Testis (tissue), 3 donors: ENCODE results near the gene SPATA3. TPM values are rescaled to one million over a fixed set of nuclear protein-coding genes. Genes with fewer than 3 reads are reported as not detected.

Experiments used
- DNase-seq: peaks from one replicate; pipeline ENCODE4 v3.0.0-alpha.2; 2019
- H3K27ac ChIP-seq, 2 donors: fragments of 200-600 bp; sonication (generic); one replicate each; pipeline ENCODE4 v1.5.1; 2019
- H3K27me3 ChIP-seq: fragments of 200-600 bp; sonication (generic); one replicate; pipeline ENCODE4 v1.5.1; 2019
- H3K36me3 ChIP-seq: fragments of 200-600 bp; sonication (generic); one replicate; pipeline ENCODE4 v1.5.1; 2017; ENCODE audit warnings: low read depth; ENCODE audit errors: missing control alignments
- H3K4me1 ChIP-seq: fragments of 200-600 bp; sonication (generic); one replicate; pipeline ENCODE4 v1.5.1; 2019
- H3K4me3 ChIP-seq, 2 donors: fragments of 200-600 bp; sonication (generic); one replicate each; pipeline ENCODE4 v1.5.1; 2017 to 2019
- H3K9me3 ChIP-seq: fragments of 200-600 bp; sonication (generic); one replicate; pipeline ENCODE4 v1.5.1; 2017
- CTCF ChIP-seq, 3 experiments: fragments of 450-650 bp in 2 of 3; fragments of 200-600 bp in 1 of 3; sonication (generic) in 1 of 3; IDR thresholded peaks; one replicate each; pipeline ENCODE4 v1.5.1; 2016 to 2019; ENCODE audit warnings: antibody characterized with exemption in 3 of 3, mild to moderate bottlenecking in 2 of 3, moderate library complexity in 1 of 3
- POLR2A ChIP-seq: fragments of 450-650 bp; IDR thresholded peaks from one replicate; pipeline ENCODE4 v1.6.1; 2017; ENCODE audit warnings: antibody characterized with exemption, mild to moderate bottlenecking, moderate library complexity
- WGBS, 2 donors: methylation state at CpG; one replicate each; pipeline ENCODE4 v1.1.5; 2018; 5-methylcytosine and 5-hydroxymethylcytosine counted together
- intact Hi-C: fragments of 100-400 bp; cut with DNase I; formaldehyde crosslinking; loops from one replicate; pipeline ENCODE4 v1.15.1; 2023; ENCODE audit warnings: low total_unique reads
- polyA plus RNA-seq: library from polyadenylated mRNA; stranded (reverse); fragments of 350-450 nt; fragmentation: Illumina TruSeq; extraction: RNeasy Lipid Tissue Mini Kit (QIAGEN cat#74804); gene quantifications from one replicate; pipeline ENCODE4 v1.2.3, GENCODE V29; 2014; ENCODE audit warnings: low read depth, low replicate concordance; ENCODE audit not compliant: insufficient read depth
- total RNA-seq, 2 donors: library from RNA; depleted of rRNA; stranded (reverse); fragments of >200 nt; gene quantifications; one replicate each; pipeline ENCODE4 v1.2.3, GENCODE V29; 2016

Gene SPATA3
- total and polyA plus RNA-seq, 3 donors from 2014 or later, result 18.6 to 211 (median 127) TPM

GRCh38 chr2:230954746-230955145 lies 41.2 kb upstream of the SPATA3 start:
- H3K27ac ChIP-seq, result no peak overlapping the region
- no peaks in the 10 kb centered on the region for H3K9me3 ChIP-seq
- H3K27me3 ChIP-seq, result no peaks in the 10 kb centered on the region
- TF ChIP-seq POLR2A, result no peak
- TF ChIP-seq CTCF (IDR thresholded peaks at IDR 0.05), result no peak
- no peak overlapping the region for H3K4me3 ChIP-seq
- no peaks in the 10 kb centered on the region for H3K36me3 ChIP-seq
- intact Hi-C loops, result no loop called here
- DNase-seq, result no peak
- H3K4me1 ChIP-seq, result peaks cover 10% of the 10 kb centered on the region

GRCh38 chr2:230955163-230955737 lies 40.7 kb upstream of the SPATA3 start:
- no peak overlapping the region for H3K4me3 ChIP-seq
- H3K4me1 ChIP-seq, result peaks cover 10% of the 10 kb centered on the region
- H3K27ac ChIP-seq, result no peak overlapping the region
- 92 to 95% methylated on average over 1 of the region's 1 CpG for WGBS, 2 donors
- H3K9me3 ChIP-seq, result no peaks in the 10 kb centered on the region
- TF ChIP-seq CTCF (IDR thresholded peaks at IDR 0.05) (no peak), POLR2A (no peak)
- intact Hi-C loops, result no loop called here
- no peaks in the 10 kb centered on the region for H3K27me3 ChIP-seq
- no peak for DNase-seq
- H3K36me3 ChIP-seq, result no peaks in the 10 kb centered on the region

- Histone ChIP-seq H3K4me1 (peaks cover 15% of the 10 kb centered on the region), H3K27me3 (no peaks in the 10 kb centered on the region), H3K4me3 (peak overlapping the region; percentile 1 to 55), H3K36me3 (no peaks in the 10 kb centered on the region), H3K27ac (peak overlapping the region; percentile 37 to 64), H3K9me3 (no peaks in the 10 kb centered on the region)
- peak; percentile 60 for DNase-seq
- intact Hi-C loops, result no loop called here
- no peak for TF ChIP-seq POLR2A
- TF ChIP-seq CTCF (IDR thresholded peaks at IDR 0.05), result no peak
- WGBS, 2 donors, result 9 to 11% methylated on average over 32 to 43 of the region's 43 CpGs
These were observed 38.8 kb upstream of the SPATA3 start for GRCh38 chr2:230956827-230957755.

GRCh38 chr2:230957756-230958391 lies 38.0 kb upstream of the SPATA3 start:
- H3K27me3 ChIP-seq, result no peaks in the 10 kb centered on the region
- no peak for TF ChIP-seq POLR2A
- TF ChIP-seq CTCF (IDR thresholded peaks at IDR 0.05), result no peak

More at GRCh38 chr2:230957756-230958391, 38.0 kb upstream of the SPATA3 start:
- no peak for DNase-seq
- Histone ChIP-seq H3K36me3 (no peaks in the 10 kb centered on the region), H3K9me3 (no peaks in the 10 kb centered on the region), H3K4me1 (peaks cover 15% of the 10 kb centered on the region), H3K4me3 (peak overlapping the region; percentile 1 to 55), H3K27ac (peak overlapping the region; percentile 48 to 64)
- intact Hi-C loops, result no loop called here
